Omental fat pad (tissue), 4 donors: ENCODE data around the gene TRIM14. TPM values are rescaled to one million over a fixed set of nuclear protein-coding genes. Genes with fewer than 3 reads are reported as not detected.

Experiments used
- ATAC-seq: fragments of 150-250 bp; one replicate; pipeline ENCODE4 v1.9.1; 2016; ENCODE audit warnings: mild to moderate bottlenecking, moderate library complexity; ENCODE audit not compliant: low FRiP score
- DNase-seq: peaks from one replicate; pipeline ENCODE4 v3.0.0-alpha.2; 2019; ENCODE audit warnings: low spot score
- CTCF ChIP-seq, 3 donors: fragments of 450-650 bp; IDR thresholded peaks; one replicate each; pipeline ENCODE4 v1.5.1; 2016 to 2017; ENCODE audit warnings: antibody characterized with exemption in 3 of 3, mild to moderate bottlenecking in 3 of 3, moderate library complexity in 2 of 3
- total RNA-seq, 4 donors: library from RNA; depleted of rRNA; stranded (reverse); fragments of >200 nt; gene quantifications; one replicate each; pipeline ENCODE4 v1.1.0, GENCODE V29; 2016

The TRIM14 gene
- total RNA-seq, 4 donors from 2014 or later: 11.7 to 25.4 (median 17.0) TPM

- ATAC-seq: no peak
- DNase-seq: no peak
- no peak for TF ChIP-seq CTCF (IDR thresholded peaks at IDR 0.05)
Observed at GRCh38 chr9:98064623-98065392, 54.2 kb downstream of the TRIM14 start.

- no peak for DNase-seq
- no peak for TF ChIP-seq CTCF (IDR thresholded peaks at IDR 0.05)
- ATAC-seq: no peak
Observed at GRCh38 chr9:98062161-98062560, 56.9 kb downstream of the TRIM14 start.

DNA sequence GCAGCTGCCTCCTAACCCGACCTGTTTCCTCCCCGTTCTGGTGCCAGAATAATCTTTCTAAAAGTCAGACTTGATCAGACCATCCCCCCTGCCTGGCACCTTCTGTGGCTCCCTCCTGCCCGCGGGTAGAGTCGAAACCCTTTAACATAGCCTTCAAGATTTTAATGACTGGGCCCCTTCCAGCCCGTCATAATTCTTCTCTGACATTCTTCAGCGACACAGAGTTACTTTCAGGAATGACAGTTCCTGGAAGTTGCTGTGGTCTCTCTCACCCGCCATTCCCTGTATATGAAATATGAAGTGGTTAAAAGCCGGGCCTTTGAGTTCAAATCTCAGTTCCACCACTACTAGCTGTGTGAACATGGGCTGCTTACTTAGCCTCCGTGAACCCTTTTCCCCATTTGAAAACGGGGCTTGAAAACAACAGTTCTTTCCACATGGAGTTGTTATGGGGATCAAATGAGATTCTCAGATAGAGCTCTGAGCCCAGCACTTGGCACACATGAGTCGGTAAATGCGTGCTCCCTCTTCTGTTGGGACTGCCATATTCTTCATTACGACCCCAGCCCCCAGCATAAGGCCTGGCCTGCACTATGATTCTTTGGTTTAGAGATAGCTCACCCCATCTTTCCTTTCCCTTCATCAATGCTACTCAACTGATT lies 61.8 kb downstream of the TRIM14 start:
- no peak for TF ChIP-seq CTCF (IDR thresholded peaks at IDR 0.05)
- no peak for ATAC-seq
- no peak for DNase-seq

DNA sequence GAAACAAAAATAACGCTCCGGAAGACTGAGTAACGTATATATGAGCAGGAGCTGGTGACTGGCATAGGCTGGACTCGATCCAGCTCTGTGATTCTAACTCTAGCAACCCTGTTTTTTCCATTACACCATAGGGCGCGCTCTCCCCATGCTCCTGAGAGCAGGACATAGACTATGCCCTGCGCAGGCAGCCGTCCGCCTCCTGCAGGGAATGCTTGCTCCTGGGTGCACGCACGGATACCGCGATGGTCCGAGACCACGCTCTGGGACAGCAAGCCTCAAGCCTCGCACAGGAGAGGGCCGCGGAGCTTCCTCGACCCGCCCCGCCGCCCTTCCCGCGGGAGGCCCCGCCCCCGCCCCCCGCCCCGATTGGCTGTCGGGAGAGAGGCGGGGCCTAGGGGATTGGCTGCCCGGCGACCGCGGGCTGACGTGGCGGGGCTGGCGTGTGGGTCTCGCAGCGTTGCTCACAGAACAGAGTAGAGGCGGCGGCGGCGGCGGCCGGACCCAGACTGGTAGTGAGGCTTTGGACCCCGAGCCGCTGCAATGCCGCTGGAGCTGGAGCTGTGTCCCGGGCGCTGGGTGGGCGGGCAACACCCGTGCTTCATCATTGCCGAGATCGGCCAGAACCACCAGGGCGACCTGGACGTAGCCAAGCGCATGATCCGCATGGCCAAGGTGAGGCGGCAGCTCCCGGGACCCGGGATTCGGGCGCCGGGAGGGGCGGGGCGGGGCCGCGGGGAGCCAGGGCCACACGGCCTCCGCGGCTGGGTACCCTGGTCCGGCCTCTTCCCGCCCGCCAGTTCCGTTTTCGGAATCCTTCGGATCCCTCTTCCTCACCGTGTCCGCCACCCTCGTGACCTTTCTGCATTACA lies 62.5 kb downstream of the TRIM14 start, which contains the start of gene NANS:
TSS of gene NANS (plus strand) at position 464 of the 869 bp plus-strand sequence. CDS start at position 541, 77 bp downstream.
- no peak for TF ChIP-seq CTCF (IDR thresholded peaks at IDR 0.05)
- DNase-seq: peak; percentile 81
- peak; percentile 100 for ATAC-seq

DNA sequence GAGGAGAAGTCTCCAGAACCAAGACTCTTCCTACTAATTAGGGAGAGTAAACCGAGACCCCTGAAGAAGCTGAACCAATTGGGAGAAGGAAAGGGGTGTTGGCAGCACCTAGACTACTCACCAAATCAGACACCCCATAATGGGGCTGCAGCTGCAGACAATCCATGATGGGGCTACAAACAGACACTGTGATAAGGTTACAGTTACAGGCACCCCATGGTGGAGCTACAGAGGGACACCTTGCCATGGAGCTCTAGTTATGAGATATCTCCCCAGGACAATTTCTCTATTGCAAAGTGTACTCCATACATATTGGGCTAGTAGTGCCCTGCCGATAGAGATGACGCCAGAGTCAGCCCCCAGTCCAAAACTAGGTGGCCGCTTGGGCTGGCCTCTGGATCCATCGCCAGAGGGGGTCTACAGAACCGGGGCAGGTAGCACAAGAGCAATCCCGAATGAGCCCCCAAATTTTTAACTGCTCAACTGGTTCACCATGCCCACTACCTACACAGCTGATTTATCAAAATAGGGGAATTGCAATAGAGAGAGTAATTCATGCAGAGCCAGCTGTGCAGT lies 64.6 kb downstream of the TRIM14 start:
- ATAC-seq: no peak
- no peak for TF ChIP-seq CTCF (IDR thresholded peaks at IDR 0.05)
- no peak for DNase-seq

DNA sequence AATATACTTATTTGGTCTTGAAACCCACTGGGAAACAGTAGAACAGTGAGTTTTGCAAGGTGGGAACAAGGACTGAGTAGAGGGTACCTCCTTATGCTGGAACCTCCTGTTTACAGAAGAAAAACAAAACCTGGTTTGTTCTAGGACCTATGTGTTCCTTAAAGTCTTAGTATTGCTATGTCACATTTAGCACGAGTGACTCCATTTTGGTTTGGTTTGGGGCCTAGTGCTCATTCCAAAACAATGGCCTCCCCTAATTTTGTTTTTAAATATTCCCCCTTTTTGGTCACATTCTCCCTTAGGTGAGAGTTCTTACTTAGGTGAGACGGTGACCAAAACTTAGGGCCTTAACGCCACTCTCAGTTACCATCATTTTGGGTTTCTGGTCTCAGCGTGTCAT lies 68.7 kb downstream of the TRIM14 start:
- DNase-seq (no peak), ATAC-seq (no peak)
- no peak for TF ChIP-seq CTCF (IDR thresholded peaks at IDR 0.05)
